ENCODE measurements around the gene SLCO4A1.
A peak's percentile ranks its signal among the peaks of the same experiment; 100 is the strongest.

The SLCO4A1 gene

GRCh38 chr20:62716198-62716940 lies 74.1 kb downstream of the SLCO4A1 start:
- DNase-seq (ENCODE audit: low read depth) = peak; percentile 15

DNA sequence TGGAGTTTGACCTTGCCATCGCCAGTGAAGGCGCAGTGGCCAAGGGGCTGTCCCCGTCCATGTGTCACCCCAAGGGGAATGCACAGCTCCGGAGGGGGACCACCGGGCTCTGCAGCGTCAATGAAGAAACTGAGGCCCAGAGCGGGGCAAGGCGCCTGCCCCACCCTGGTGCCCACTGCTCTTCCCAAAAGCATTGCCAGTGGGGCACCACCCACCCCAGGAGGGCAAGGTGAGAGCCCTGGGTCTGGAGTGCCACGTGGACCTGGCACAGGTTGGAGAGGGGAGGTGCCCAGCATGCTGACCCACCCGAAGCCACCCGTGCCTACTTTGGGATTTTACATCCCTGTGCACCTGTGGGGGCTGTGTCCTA lies 74.6 kb downstream of the SLCO4A1 start:
- no peak for DNase-seq (ENCODE audit: low read depth)

DNA sequence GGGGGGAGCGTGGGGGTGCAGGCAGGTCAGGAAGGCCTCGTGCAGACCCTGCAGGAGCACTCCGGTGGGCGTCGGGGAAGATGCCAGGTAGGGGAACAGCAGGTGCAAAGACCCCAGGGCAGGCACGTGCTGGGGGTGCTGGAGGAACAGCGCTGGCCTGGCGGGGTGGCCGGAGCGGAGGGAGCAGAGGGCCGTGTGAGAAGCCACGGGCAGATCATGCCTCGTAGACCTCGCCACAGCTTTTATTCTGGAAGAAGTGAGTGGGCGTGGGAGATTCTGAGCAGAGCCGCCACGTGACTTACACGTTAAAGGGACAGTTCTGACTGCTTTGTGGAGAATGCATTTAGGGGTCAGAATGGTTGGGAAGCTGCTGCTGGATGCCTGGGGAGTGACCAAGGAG lies 75.6 kb downstream of the SLCO4A1 start:
- no peak for DNase-seq (ENCODE audit: low read depth)

DNA sequence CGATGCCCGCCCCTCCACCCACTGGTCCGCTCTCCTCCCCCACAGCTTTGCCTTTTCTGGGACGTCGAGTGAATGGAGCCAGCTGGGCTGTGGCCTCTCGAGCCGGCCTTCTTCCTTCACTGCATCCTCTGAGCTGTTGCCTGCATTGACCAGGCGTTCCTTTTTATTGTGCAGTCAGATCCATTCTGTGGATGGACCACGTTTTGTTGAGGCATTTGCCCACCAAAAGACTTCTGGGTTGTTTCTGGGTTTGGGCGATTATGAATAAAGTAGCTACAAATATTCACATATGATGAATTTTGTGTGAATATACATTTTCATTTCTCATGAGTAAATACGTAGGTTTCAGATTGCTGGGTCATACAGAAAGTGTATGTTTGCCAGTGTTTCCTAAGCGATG lies 76.2 kb downstream of the SLCO4A1 start:
- DNase-seq (ENCODE audit: low read depth) = no peak

DNA sequence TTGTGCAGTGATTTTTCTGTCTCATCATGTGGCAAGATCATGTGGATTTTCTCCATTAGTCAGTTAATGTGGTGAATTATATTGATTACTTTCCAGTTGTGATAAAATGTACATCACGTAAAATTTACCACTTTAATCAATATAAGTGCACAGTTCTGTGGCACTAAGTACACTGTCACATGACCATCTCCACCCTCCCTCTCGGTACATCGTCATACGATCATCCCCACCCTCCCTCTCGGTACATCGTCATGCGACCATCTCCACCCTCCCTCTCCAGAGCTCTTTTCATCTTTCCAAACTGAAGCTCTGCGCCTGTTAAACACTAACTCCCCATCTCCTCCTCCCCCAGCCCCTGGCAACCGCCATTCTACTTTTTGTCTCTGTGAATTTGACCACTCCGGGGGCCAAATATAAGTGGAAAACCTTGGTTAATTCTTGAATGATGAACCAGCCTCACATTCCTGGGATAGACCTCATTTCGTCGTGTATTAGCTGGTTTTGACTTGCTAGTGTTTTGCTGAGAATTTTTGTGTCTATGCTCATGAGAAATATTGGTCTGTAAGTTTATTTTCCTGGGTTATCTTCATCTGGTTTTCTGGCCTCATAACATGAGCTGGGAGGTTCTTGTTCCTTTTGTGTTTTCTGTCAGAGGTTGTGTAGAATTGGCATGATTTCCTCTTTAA lies 77.1 kb downstream of the SLCO4A1 start:
- DNase-seq (ENCODE audit: low read depth) = no peak

Data from activated gamma-delta T cell treated with anti-CD3 and anti-CD28 coated beads, Interleukin-2, amount 50 U/mL, for 16 hours (primary cell).